IPS-20b (cell line): ENCODE results near the gene GART.

ENCODE experiments used
- H3K27ac ChIP-seq: one replicate; pipeline ENCODE4 v1.5.1; 2013; ENCODE audit warnings: low read length
- H3K27me3 ChIP-seq: 2 replicates; pipeline ENCODE4 v1.6.1; 2013; ENCODE audit warnings: mild to moderate bottlenecking, low read length, inconsistent platforms; ENCODE audit not compliant: insufficient read depth
- H3K36me3 ChIP-seq: 2 replicates; pipeline ENCODE4 v1.6.1; 2013; ENCODE audit warnings: low read depth, mild to moderate bottlenecking, inconsistent platforms, low read length, moderate library complexity; ENCODE audit not compliant: insufficient read depth
- H3K4me1 ChIP-seq: 2 replicates; pipeline ENCODE4 v1.6.1; 2013; ENCODE audit warnings: mild to moderate bottlenecking, control low read depth, inconsistent platforms, low read length, moderate library complexity; ENCODE audit not compliant: insufficient read depth
- H3K4me3 ChIP-seq: 2 replicates; pipeline ENCODE4 v1.5.1; 2013; ENCODE audit warnings: mild to moderate bottlenecking, low read length, inconsistent platforms
- H3K9ac ChIP-seq: 2 replicates; pipeline ENCODE4 v1.6.1; 2013; ENCODE audit warnings: low read depth, mild to moderate bottlenecking, inconsistent platforms, low read length, moderate library complexity
- H3K9me3 ChIP-seq: 2 replicates; pipeline ENCODE4 v1.6.1; 2013; ENCODE audit warnings: mild to moderate bottlenecking, low read depth, low read length, inconsistent platforms; ENCODE audit not compliant: insufficient read depth

The GART gene

GRCh38 chr21:33552093-33552998 is 10.4 kb upstream of the GART start:
- H3K9me3 ChIP-seq: no peaks in the 10 kb centered on the region
- no peak overlapping the region for H3K4me3 ChIP-seq
- H3K36me3 ChIP-seq: peaks cover 98% of the 10 kb centered on the region
- no peak overlapping the region for H3K9ac ChIP-seq
- H3K27me3 ChIP-seq: no peaks in the 10 kb centered on the region
- 0 out of 2 replicates have a peak, but pooled peaks cover under 1% of the 10 kb centered on the region for H3K4me1 ChIP-seq
- H3K27ac ChIP-seq: no peak overlapping the region

- H3K4me3 ChIP-seq: no peak overlapping the region
- no peaks in the 10 kb centered on the region for H3K9me3 ChIP-seq
- no peak overlapping the region for H3K9ac ChIP-seq
- no peaks in the 10 kb centered on the region for H3K27me3 ChIP-seq
- peaks cover 98% of the 10 kb centered on the region for H3K36me3 ChIP-seq
- H3K4me1 ChIP-seq: 0 out of 2 replicates have a peak, but pooled peaks cover 2% of the 10 kb centered on the region
- no peak overlapping the region for H3K27ac ChIP-seq
Measured at GRCh38 chr21:33551664-33552063, 9.7 kb upstream of the GART start.

GRCh38 chr21:33550772-33551660 is 9.1 kb upstream of the GART start:
- H3K4me3 ChIP-seq: no peak overlapping the region
- H3K36me3 ChIP-seq: peaks cover 99% of the 10 kb centered on the region
- no peak overlapping the region for H3K9ac ChIP-seq
- H3K9me3 ChIP-seq: no peaks in the 10 kb centered on the region
- no peaks in the 10 kb centered on the region for H3K27me3 ChIP-seq
- no peak overlapping the region for H3K27ac ChIP-seq
- 0 out of 2 replicates have a peak, but pooled peaks cover 2% of the 10 kb centered on the region for H3K4me1 ChIP-seq

- Histone ChIP-seq H3K36me3 (peaks cover 92% of the 10 kb centered on the region), H3K4me1 (0 out of 2 replicates have a peak, but pooled peaks cover 5% of the 10 kb centered on the region), H3K9ac (no peak overlapping the region), H3K27ac (no peak overlapping the region), H3K4me3 (no peak overlapping the region), H3K9me3 (no peaks in the 10 kb centered on the region), H3K27me3 (no peaks in the 10 kb centered on the region)
Measured at GRCh38 chr21:33549848-33550771, 8.2 kb upstream of the GART start.

- Histone ChIP-seq H3K9ac (no peak overlapping the region), H3K4me1 (peaks cover 13% of the 10 kb centered on the region; the same call in 1 of the 2 replicates), H3K27me3 (no peaks in the 10 kb centered on the region), H3K9me3 (no peaks in the 10 kb centered on the region), H3K36me3 (peaks cover 54% of the 10 kb centered on the region), H3K27ac (no peak overlapping the region), H3K4me3 (no peak overlapping the region)
Measured at GRCh38 chr21:33546086-33546485, 4.2 kb upstream of the GART start.

- H3K9ac ChIP-seq: peak overlapping the region; percentile 97
- H3K27ac ChIP-seq: no peak overlapping the region
- H3K9me3 ChIP-seq: no peaks in the 10 kb centered on the region
- H3K36me3 ChIP-seq: peaks cover 51% of the 10 kb centered on the region
- H3K4me1 ChIP-seq: peaks cover 18% of the 10 kb centered on the region; the same call in 1 of the 2 replicates
- H3K27me3 ChIP-seq: no peaks in the 10 kb centered on the region
- H3K4me3 ChIP-seq: peak overlapping the region; percentile 91
Measured at GRCh38 chr21:33544451-33545195, 2.7 kb upstream of the GART start.

- Histone ChIP-seq H3K36me3 (peaks cover 51% of the 10 kb centered on the region), H3K4me3 (peak overlapping the region; percentile 91), H3K9me3 (no peaks in the 10 kb centered on the region), H3K9ac (peak overlapping the region; percentile 97), H3K27me3 (no peaks in the 10 kb centered on the region), H3K27ac (peak overlapping the region; percentile 90), H3K4me1 (peaks cover 18% of the 10 kb centered on the region; the same call in 1 of the 2 replicates)
Measured at GRCh38 chr21:33543505-33544129, 1.7 kb upstream of the GART start.

- peak within 1 kb of the TSS; percentile 91 for H3K4me3 ChIP-seq
- no peaks in the 10 kb centered on the region for H3K9me3 ChIP-seq
- H3K36me3 ChIP-seq: peaks cover 51% of the 10 kb centered on the region
- peaks cover 18% of the 10 kb centered on the region; the same call in 1 of the 2 replicates for H3K4me1 ChIP-seq
- H3K9ac ChIP-seq: peak within 1 kb of the TSS; percentile 97
- no peaks in the 10 kb centered on the region for H3K27me3 ChIP-seq
- H3K27ac ChIP-seq: peak within 1 kb of the TSS; percentile 97
Measured at GRCh38 chr21:33542640-33543504, 955 bp upstream of the GART start, which contains the start of gene SON. Gene SON (plus strand): TSS chr21:33543038. CDS start chr21:33543093, 55 bp downstream.

GRCh38 chr21:33541105-33541711 is 709 bp downstream of the GART start:
- peak overlapping the region; percentile 97 for H3K27ac ChIP-seq
- no peaks in the 10 kb centered on the region for H3K27me3 ChIP-seq
- peaks cover 16% of the 10 kb centered on the region; the same call in 1 of the 2 replicates for H3K4me1 ChIP-seq
- peak overlapping the region; percentile 97 for H3K9ac ChIP-seq
- H3K9me3 ChIP-seq: no peaks in the 10 kb centered on the region
- peak overlapping the region; percentile 91 for H3K4me3 ChIP-seq
- H3K36me3 ChIP-seq: peaks cover 51% of the 10 kb centered on the region
